Measurements from ENCODE around the gene STAC. TPM values are rescaled to one million over a fixed set of nuclear protein-coding genes. Genes with fewer than 3 reads are reported as not detected.

Gene STAC
- total and polyA plus RNA-seq, 4 donors, result 4.5 to 27.9 (median 7.3) TPM

- H3K4me3 ChIP-seq (ENCODE audit: low read depth, low read length), result no peak overlapping the region
- no peaks in the 10 kb centered on the region for H3K27me3 ChIP-seq (ENCODE audit: control insufficient read depth, insufficient read depth, low read length)
- H3K4me1 ChIP-seq (ENCODE audit: control insufficient read depth, insufficient read depth, low read length), result no peaks in the 10 kb centered on the region
- H3K27ac ChIP-seq (ENCODE audit: low read depth, low read length), result no peak overlapping the region
- DNase-seq (ENCODE audit: low read depth in 4 of 6, low spot score in 6 of 6), result no peak
- no peaks in the 10 kb centered on the region for H3K36me3 ChIP-seq (ENCODE audit: control insufficient read depth, insufficient read depth, low read length)
- H3K9me3 ChIP-seq (ENCODE audit: control insufficient read depth, insufficient read depth, low read length), result no peaks in the 10 kb centered on the region
- no CpG with 5 or more reads among the region's 2 CpGs for WGBS (ENCODE audit: insufficient coverage)
Measured at GRCh38 chr3:36521007-36521379, 140.7 kb downstream of the STAC start.

- DNase-seq (ENCODE audit: low read depth in 4 of 6, low spot score in 6 of 6), result no peak
- no peaks in the 10 kb centered on the region for H3K4me1 ChIP-seq (ENCODE audit: control insufficient read depth, insufficient read depth, low read length)
- no peak overlapping the region for H3K4me3 ChIP-seq (ENCODE audit: low read depth, low read length)
- no peak overlapping the region for H3K27ac ChIP-seq (ENCODE audit: low read depth, low read length)
- H3K36me3 ChIP-seq (ENCODE audit: control insufficient read depth, insufficient read depth, low read length), result no peaks in the 10 kb centered on the region
- H3K9me3 ChIP-seq (ENCODE audit: control insufficient read depth, insufficient read depth, low read length), result no peaks in the 10 kb centered on the region
- H3K27me3 ChIP-seq (ENCODE audit: control insufficient read depth, insufficient read depth, low read length), result no peaks in the 10 kb centered on the region
- no CpG with 5 or more reads among the region's 3 CpGs for WGBS (ENCODE audit: insufficient coverage)
Measured at GRCh38 chr3:36524560-36524959, 144.3 kb downstream of the STAC start.

GRCh38 chr3:36525115-36525801 is 145.0 kb downstream of the STAC start:
- Histone ChIP-seq H3K4me1 (ENCODE audit: control insufficient read depth, insufficient read depth, low read length) (no peaks in the 10 kb centered on the region), H3K36me3 (ENCODE audit: control insufficient read depth, insufficient read depth, low read length) (no peaks in the 10 kb centered on the region), H3K27me3 (ENCODE audit: control insufficient read depth, insufficient read depth, low read length) (no peaks in the 10 kb centered on the region), H3K27ac (ENCODE audit: low read depth, low read length) (no peak overlapping the region), H3K9me3 (ENCODE audit: control insufficient read depth, insufficient read depth, low read length) (no peaks in the 10 kb centered on the region), H3K4me3 (ENCODE audit: low read depth, low read length) (no peak overlapping the region)
- DNase-seq (ENCODE audit: low read depth in 4 of 6, low spot score in 6 of 6), result peak in 2 of 6 donors; percentile 21 to 68
- WGBS (ENCODE audit: insufficient coverage), result 39% methylated on average over 2 of the region's 3 CpGs

- DNase-seq (ENCODE audit: low read depth in 4 of 6, low spot score in 6 of 6), result no peak
- no CpG with 5 or more reads among the region's 4 CpGs for WGBS (ENCODE audit: insufficient coverage)
- H3K36me3 ChIP-seq (ENCODE audit: control insufficient read depth, insufficient read depth, low read length), result no peaks in the 10 kb centered on the region
- no peaks in the 10 kb centered on the region for H3K9me3 ChIP-seq (ENCODE audit: control insufficient read depth, insufficient read depth, low read length)
- H3K27me3 ChIP-seq (ENCODE audit: control insufficient read depth, insufficient read depth, low read length), result no peaks in the 10 kb centered on the region
- H3K27ac ChIP-seq (ENCODE audit: low read depth, low read length), result no peak overlapping the region
- H3K4me3 ChIP-seq (ENCODE audit: low read depth, low read length), result no peak overlapping the region
- H3K4me1 ChIP-seq (ENCODE audit: control insufficient read depth, insufficient read depth, low read length), result no peaks in the 10 kb centered on the region
Measured at GRCh38 chr3:36538136-36538749, 157.9 kb downstream of the STAC start.

GRCh38 chr3:36540888-36541518 is 160.7 kb downstream of the STAC start:
- Histone ChIP-seq H3K27me3 (ENCODE audit: control insufficient read depth, insufficient read depth, low read length) (no peaks in the 10 kb centered on the region), H3K4me3 (ENCODE audit: low read depth, low read length) (no peak overlapping the region), H3K27ac (ENCODE audit: low read depth, low read length) (no peak overlapping the region), H3K4me1 (ENCODE audit: control insufficient read depth, insufficient read depth, low read length) (no peaks in the 10 kb centered on the region), H3K9me3 (ENCODE audit: control insufficient read depth, insufficient read depth, low read length) (no peaks in the 10 kb centered on the region), H3K36me3 (ENCODE audit: control insufficient read depth, insufficient read depth, low read length) (no peaks in the 10 kb centered on the region)
- whole genome bisulfite sequencing (ENCODE audit: insufficient coverage), result 79% methylated on average over 2 of the region's 3 CpGs
- DNase-seq (ENCODE audit: low read depth in 4 of 6, low spot score in 6 of 6), result no peak

- WGBS (ENCODE audit: insufficient coverage), result 93% methylated on average over 2 of the region's 2 CpGs
- H3K9me3 ChIP-seq (ENCODE audit: control insufficient read depth, insufficient read depth, low read length), result no peaks in the 10 kb centered on the region
- no peaks in the 10 kb centered on the region for H3K27me3 ChIP-seq (ENCODE audit: control insufficient read depth, insufficient read depth, low read length)
- no peak overlapping the region for H3K4me3 ChIP-seq (ENCODE audit: low read depth, low read length)
- H3K27ac ChIP-seq (ENCODE audit: low read depth, low read length), result no peak overlapping the region
- no peak for DNase-seq (ENCODE audit: low read depth in 4 of 6, low spot score in 6 of 6)
- peaks cover 4% of the 10 kb centered on the region for H3K4me1 ChIP-seq (ENCODE audit: control insufficient read depth, insufficient read depth, low read length)
- no peaks in the 10 kb centered on the region for H3K36me3 ChIP-seq (ENCODE audit: control insufficient read depth, insufficient read depth, low read length)
Measured at GRCh38 chr3:36542186-36542585, 161.9 kb downstream of the STAC start.

GRCh38 chr3:36543276-36543997 is 163.1 kb downstream of the STAC start:
- 67% methylated on average over 1 of the region's 5 CpGs for WGBS (ENCODE audit: insufficient coverage)
- DNase-seq (ENCODE audit: low read depth in 4 of 6, low spot score in 6 of 6), result no peak
- Histone ChIP-seq H3K4me1 (ENCODE audit: control insufficient read depth, insufficient read depth, low read length) (peaks cover 4% of the 10 kb centered on the region), H3K36me3 (ENCODE audit: control insufficient read depth, insufficient read depth, low read length) (no peaks in the 10 kb centered on the region), H3K4me3 (ENCODE audit: low read depth, low read length) (no peak overlapping the region), H3K27ac (ENCODE audit: low read depth, low read length) (no peak overlapping the region), H3K27me3 (ENCODE audit: control insufficient read depth, insufficient read depth, low read length) (no peaks in the 10 kb centered on the region), H3K9me3 (ENCODE audit: control insufficient read depth, insufficient read depth, low read length) (no peaks in the 10 kb centered on the region)

- Histone ChIP-seq H3K27ac (ENCODE audit: low read depth, low read length) (no peak overlapping the region), H3K36me3 (ENCODE audit: control insufficient read depth, insufficient read depth, low read length) (no peaks in the 10 kb centered on the region), H3K9me3 (ENCODE audit: control insufficient read depth, insufficient read depth, low read length) (no peaks in the 10 kb centered on the region), H3K27me3 (ENCODE audit: control insufficient read depth, insufficient read depth, low read length) (no peaks in the 10 kb centered on the region), H3K4me1 (ENCODE audit: control insufficient read depth, insufficient read depth, low read length) (peaks cover 4% of the 10 kb centered on the region), H3K4me3 (ENCODE audit: low read depth, low read length) (no peak overlapping the region)
- WGBS (ENCODE audit: insufficient coverage), result 59% methylated on average over 4 of the region's 5 CpGs
- peak in 1 of 6 donors; percentile 53 for DNase-seq (ENCODE audit: low read depth in 4 of 6, low spot score in 6 of 6)
Measured at GRCh38 chr3:36546226-36546625, 165.9 kb downstream of the STAC start.

- Histone ChIP-seq H3K27me3 (ENCODE audit: control insufficient read depth, insufficient read depth, low read length) (no peaks in the 10 kb centered on the region), H3K4me3 (ENCODE audit: low read depth, low read length) (no peak overlapping the region), H3K9me3 (ENCODE audit: control insufficient read depth, insufficient read depth, low read length) (no peaks in the 10 kb centered on the region), H3K27ac (ENCODE audit: low read depth, low read length) (no peak overlapping the region), H3K36me3 (ENCODE audit: control insufficient read depth, insufficient read depth, low read length) (no peaks in the 10 kb centered on the region), H3K4me1 (ENCODE audit: control insufficient read depth, insufficient read depth, low read length) (peaks cover 4% of the 10 kb centered on the region)
- no CpG with 5 or more reads among the region's 2 CpGs for WGBS (ENCODE audit: insufficient coverage)
- DNase-seq (ENCODE audit: low read depth in 4 of 6, low spot score in 6 of 6), result no peak
Measured at GRCh38 chr3:36548712-36549111, 168.4 kb downstream of the STAC start.

Measured in spinal cord (tissue), 10 donors.